Esophagus squamous epithelium (tissue), 4 donors: ENCODE data around the gene SCARB2.

Experiments
- POLR2A ChIP-seq, 4 donors: fragments of 450-650 bp; IDR thresholded peaks; one replicate each; pipeline ENCODE4 v1.6.1; 2017; ENCODE audit warnings: antibody characterized with exemption in 4 of 4, mild to moderate bottlenecking in 4 of 4, moderate library complexity in 3 of 4
- TF ChIP-seq, protein P1 (sequence below), 6 experiments: fragments of 450-650 bp in 4 of 6; fragments of 200-600 bp in 2 of 6; sonication (generic) in 2 of 6; IDR thresholded peaks; one replicate each; pipeline ENCODE4 v1.5.1; 2016 to 2019; ENCODE audit warnings: antibody characterized with exemption in 6 of 6, mild to moderate bottlenecking in 4 of 6, moderate library complexity in 4 of 6

DNA sequence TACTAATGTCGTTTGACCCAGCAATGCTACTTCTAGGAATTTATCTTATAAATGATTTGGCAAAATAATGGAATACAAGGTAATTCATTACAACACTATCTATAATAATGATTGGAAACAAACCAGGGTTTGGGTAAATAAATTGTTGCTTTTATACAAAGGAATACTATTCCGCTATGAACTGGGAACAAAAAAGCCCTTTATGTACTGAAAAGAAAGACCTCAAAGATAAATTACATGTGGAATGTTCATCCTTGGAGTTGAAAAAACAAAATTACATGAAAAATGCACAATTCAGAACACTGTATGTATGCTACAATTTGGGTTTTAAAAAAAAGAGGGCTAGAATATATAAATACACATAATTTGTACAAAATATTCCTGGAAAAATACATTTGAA is 60.3 kb downstream of the SCARB2 start:
- TF ChIP-seq, protein P1, sequence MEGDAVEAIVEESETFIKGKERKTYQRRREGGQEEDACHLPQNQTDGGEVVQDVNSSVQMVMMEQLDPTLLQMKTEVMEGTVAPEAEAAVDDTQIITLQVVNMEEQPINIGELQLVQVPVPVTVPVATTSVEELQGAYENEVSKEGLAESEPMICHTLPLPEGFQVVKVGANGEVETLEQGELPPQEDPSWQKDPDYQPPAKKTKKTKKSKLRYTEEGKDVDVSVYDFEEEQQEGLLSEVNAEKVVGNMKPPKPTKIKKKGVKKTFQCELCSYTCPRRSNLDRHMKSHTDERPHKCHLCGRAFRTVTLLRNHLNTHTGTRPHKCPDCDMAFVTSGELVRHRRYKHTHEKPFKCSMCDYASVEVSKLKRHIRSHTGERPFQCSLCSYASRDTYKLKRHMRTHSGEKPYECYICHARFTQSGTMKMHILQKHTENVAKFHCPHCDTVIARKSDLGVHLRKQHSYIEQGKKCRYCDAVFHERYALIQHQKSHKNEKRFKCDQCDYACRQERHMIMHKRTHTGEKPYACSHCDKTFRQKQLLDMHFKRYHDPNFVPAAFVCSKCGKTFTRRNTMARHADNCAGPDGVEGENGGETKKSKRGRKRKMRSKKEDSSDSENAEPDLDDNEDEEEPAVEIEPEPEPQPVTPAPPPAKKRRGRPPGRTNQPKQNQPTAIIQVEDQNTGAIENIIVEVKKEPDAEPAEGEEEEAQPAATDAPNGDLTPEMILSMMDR (IDR thresholded peaks at IDR 0.05): no peak
- no peak for TF ChIP-seq POLR2A (IDR thresholded peaks at IDR 0.05)
